ENCODE data around the gene CLK2. TPM values are rescaled to one million over a fixed set of nuclear protein-coding genes. Genes with fewer than 3 reads are reported as not detected.

Gene CLK2
- total and polyA plus RNA-seq, 9 of the 15 experiments (the other 6 are each of a cell fraction or from before 2014, with no cell fraction given), result 13.5 to 81.4 (median 39.6) TPM

DNA sequence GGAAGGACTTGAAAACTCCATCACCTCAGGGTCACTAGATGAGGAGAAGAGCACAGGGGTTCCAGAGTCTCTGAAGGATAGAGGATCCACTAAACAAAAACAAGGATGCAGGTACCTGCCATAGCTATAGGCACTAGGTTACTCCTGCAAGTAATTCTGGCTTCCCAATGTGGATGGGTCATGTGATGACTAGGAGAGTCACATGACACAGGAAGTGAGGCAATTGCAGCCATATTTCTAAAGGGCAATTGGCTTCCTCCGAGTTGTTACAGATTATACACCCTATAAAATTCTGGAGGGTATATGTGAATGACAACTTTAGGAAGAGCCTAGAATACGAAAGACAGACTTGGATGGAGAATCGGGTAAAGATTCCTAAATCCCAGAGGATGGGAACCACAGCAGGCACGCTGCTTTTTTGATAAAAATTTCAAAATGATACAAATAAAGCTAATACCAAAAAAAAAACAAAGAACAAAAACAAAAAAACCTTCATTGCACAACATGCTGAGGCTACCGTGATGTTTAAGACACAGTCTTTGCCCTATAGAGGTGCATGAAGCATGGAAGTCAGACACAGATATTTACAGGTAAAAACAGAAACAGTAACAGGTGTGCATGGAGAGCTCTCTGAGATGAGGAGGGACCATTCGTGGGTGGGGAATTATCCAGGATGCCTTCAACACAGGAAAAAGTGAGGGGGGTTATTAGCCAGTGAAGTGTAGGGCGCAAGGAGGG is 54.3 kb downstream of the CLK2 start (continued):
- TF ChIP-seq ARID4B (CRISPR knock-in tag; IDR thresholded peaks at IDR 0.05), result 0 out of 2 replicates have a peak, but pooled peaks have one; percentile 0
- peak; percentile 84 for TF ChIP-seq ELF2 (CRISPR knock-in tag; IDR thresholded peaks at IDR 0.05)
- TF ChIP-seq, protein P1, sequence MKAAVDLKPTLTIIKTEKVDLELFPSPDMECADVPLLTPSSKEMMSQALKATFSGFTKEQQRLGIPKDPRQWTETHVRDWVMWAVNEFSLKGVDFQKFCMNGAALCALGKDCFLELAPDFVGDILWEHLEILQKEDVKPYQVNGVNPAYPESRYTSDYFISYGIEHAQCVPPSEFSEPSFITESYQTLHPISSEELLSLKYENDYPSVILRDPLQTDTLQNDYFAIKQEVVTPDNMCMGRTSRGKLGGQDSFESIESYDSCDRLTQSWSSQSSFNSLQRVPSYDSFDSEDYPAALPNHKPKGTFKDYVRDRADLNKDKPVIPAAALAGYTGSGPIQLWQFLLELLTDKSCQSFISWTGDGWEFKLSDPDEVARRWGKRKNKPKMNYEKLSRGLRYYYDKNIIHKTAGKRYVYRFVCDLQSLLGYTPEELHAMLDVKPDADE (conservative IDR thresholded peaks at IDR 0.05; ENCODE audit: control insufficient read depth, low read depth, low read length), result peak; percentile 73; the same call in 1 of the 2 replicates
- no peak for TF ChIP-seq U2AF2 (optimal IDR thresholded peaks at IDR 0.05; ENCODE audit: low read depth, low read length)
- no peak for TF ChIP-seq ZNF398 (CRISPR knock-in tag; IDR thresholded peaks at IDR 0.05)
- peak; percentile 72 to 85; a peak in 3 of 4 replicates for TF ChIP-seq SIX5 (IDR thresholded peaks at IDR 0.05; ENCODE audit: borderline replicate concordance in 1 of 2, insufficient read depth in 1 of 2, low read depth in 1 of 2, low read length in 2 of 2)
- no peak for TF ChIP-seq BRF1 (IDR thresholded peaks at IDR 0.05; ENCODE audit: borderline replicate concordance, extremely low read depth, insufficient read length)
- TF ChIP-seq HLTF (IDR thresholded peaks at IDR 0.05), result no peak
- TF ChIP-seq ATF1 (CRISPR knock-in tag; IDR thresholded peaks at IDR 0.05), result no peak
- 0 out of 2 replicates have a peak, but pooled peaks have one; percentile 28 for TF ChIP-seq ATF1 (tag; IDR thresholded peaks at IDR 0.05)
- TF ChIP-seq ZFX (CRISPR knock-in tag; IDR thresholded peaks at IDR 0.05), result no peak
- TF ChIP-seq ZNF41 (CRISPR knock-in tag; conservative IDR thresholded peaks at IDR 0.05), result no peak
- TF ChIP-seq, protein P2, sequence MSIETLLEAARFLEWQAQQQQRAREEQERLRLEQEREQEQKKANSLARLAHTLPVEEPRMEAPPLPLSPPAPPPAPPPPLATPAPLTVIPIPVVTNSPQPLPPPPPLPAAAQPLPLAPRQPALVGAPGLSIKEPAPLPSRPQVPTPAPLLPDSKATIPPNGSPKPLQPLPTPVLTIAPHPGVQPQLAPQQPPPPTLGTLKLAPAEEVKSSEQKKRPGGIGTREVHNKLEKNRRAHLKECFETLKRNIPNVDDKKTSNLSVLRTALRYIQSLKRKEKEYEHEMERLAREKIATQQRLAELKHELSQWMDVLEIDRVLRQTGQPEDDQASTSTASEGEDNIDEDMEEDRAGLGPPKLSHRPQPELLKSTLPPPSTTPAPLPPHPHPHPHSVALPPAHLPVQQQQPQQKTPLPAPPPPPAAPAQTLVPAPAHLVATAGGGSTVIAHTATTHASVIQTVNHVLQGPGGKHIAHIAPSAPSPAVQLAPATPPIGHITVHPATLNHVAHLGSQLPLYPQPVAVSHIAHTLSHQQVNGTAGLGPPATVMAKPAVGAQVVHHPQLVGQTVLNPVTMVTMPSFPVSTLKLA (conservative IDR thresholded peaks at IDR 0.05), result peak in 1 of 2 experiments; percentile 47; a peak in 2 of 4 replicates
- no peak for TF ChIP-seq CBX8 (IDR thresholded peaks at IDR 0.05; ENCODE audit: borderline replicate concordance, extremely low read depth, low read depth, low read length, poor library complexity, severe bottlenecking)
- TF ChIP-seq, protein P3, sequence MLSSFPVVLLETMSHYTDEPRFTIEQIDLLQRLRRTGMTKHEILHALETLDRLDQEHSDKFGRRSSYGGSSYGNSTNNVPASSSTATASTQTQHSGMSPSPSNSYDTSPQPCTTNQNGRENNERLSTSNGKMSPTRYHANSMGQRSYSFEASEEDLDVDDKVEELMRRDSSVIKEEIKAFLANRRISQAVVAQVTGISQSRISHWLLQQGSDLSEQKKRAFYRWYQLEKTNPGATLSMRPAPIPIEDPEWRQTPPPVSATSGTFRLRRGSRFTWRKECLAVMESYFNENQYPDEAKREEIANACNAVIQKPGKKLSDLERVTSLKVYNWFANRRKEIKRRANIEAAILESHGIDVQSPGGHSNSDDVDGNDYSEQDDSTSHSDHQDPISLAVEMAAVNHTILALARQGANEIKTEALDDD (IDR thresholded peaks at IDR 0.05), result no peak
- no peak for TF ChIP-seq ZNF384 (IDR thresholded peaks at IDR 0.05; ENCODE audit: low read depth, low read length)
